T-helper 2 cell treated with Interferon-gamma antibody and Interleukin-4, amounts not matched to agents 5 μg/mL and 100 μg/mL, for 36 hours (primary cell): ENCODE measurements around the gene DNASE1L1.

ENCODE experiments used
- DNase-seq: peaks from one replicate; pipeline ENCODE4 v3.0.0; 2021; ENCODE audit warnings: low spot score
- H3K27ac Mint-ChIP-seq: one replicate; pipeline ENCODE4 v1.8.0; 2021; ENCODE audit warnings: mild to moderate bottlenecking, mixed read lengths
- H3K27me3 Mint-ChIP-seq: one replicate; pipeline ENCODE4 v1.8.0; 2021; ENCODE audit warnings: low read depth, mixed read lengths
- H3K36me3 Mint-ChIP-seq: one replicate; pipeline ENCODE4 v1.8.0; 2021; ENCODE audit warnings: low read depth, mixed read lengths
- H3K4me1 Mint-ChIP-seq: one replicate; pipeline ENCODE4 v1.8.0; 2021; ENCODE audit warnings: low read depth, mixed read lengths
- H3K4me3 Mint-ChIP-seq: one replicate; pipeline ENCODE4 v1.8.0; 2022; ENCODE audit warnings: mild to moderate bottlenecking, moderate library complexity, mixed read lengths
- H3K9me3 Mint-ChIP-seq: one replicate; pipeline ENCODE4 v1.8.0; 2021; ENCODE audit warnings: mixed read lengths

The DNASE1L1 gene

GRCh38 chrX:154355094-154355775, 53.8 kb downstream of the DNASE1L1 start:
- Mint-ChIP-seq H3K36me3 (peaks cover 31% of the 10 kb centered on the region), H3K4me3 (no peak overlapping the region), H3K4me1 (peaks cover 5% of the 10 kb centered on the region), H3K9me3 (no peaks in the 10 kb centered on the region), H3K27me3 (no peaks in the 10 kb centered on the region), H3K27ac (no peak overlapping the region)
- no peak for DNase-seq

- Mint-ChIP-seq H3K27me3 (no peaks in the 10 kb centered on the region), H3K4me3 (no peak overlapping the region), H3K4me1 (peaks cover 5% of the 10 kb centered on the region), H3K27ac (no peak overlapping the region), H3K36me3 (peaks cover 36% of the 10 kb centered on the region), H3K9me3 (no peaks in the 10 kb centered on the region)
- no peak for DNase-seq
These were observed 54.5 kb downstream of the DNASE1L1 start for GRCh38 chrX:154354516-154354915.

DNA sequence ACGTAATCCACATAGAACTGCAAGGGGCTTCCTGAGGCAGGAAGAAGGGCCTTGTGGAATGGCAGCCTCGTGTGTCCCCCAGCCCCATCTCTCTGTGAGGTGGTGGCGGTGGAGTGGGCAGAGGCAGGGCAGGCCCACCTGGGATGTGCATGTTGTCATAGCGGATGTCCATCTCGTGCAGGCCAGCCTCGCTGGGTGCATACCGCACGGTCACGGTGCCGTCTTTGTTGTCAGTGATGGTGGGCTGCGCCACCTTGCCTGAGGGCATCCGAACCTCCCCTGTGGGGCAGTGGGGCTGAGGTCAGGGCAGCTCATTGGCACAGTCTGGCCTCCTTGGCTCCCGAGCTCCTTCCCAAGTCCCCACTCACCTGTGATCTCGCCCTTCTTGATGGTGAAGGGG, 55.0 kb downstream of the DNASE1L1 start:
- Mint-ChIP-seq H3K4me3 (no peak overlapping the region), H3K27me3 (no peaks in the 10 kb centered on the region), H3K9me3 (no peaks in the 10 kb centered on the region), H3K27ac (no peak overlapping the region), H3K4me1 (peaks cover 5% of the 10 kb centered on the region), H3K36me3 (peaks cover 36% of the 10 kb centered on the region)
- DNase-seq = no peak

GRCh38 chrX:154353172-154353843, 55.7 kb downstream of the DNASE1L1 start:
- Mint-ChIP-seq H3K4me3 (no peak overlapping the region), H3K36me3 (peaks cover 31% of the 10 kb centered on the region), H3K4me1 (peaks cover 3% of the 10 kb centered on the region), H3K9me3 (no peaks in the 10 kb centered on the region), H3K27ac (no peak overlapping the region), H3K27me3 (no peaks in the 10 kb centered on the region)
- no peak for DNase-seq

DNA sequence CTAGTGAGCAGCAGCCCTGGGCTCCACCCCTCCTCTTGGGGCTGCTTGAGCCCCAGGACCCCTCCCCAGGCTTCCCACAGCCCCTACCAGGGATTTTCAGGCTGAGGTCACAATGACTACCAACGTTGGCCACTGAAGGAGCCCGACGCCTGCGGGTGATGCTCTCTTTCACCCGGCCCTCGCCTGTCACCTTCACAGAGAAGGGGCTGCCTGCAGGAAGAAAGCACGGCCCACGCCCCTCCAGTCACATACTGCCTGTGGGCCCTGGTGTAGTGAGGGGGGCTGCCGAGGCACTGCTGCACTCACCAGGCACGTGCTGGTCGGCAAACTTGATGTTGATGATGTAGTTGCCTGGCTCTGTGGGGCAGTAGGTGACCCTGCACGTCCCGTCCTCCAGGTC, 56.6 kb downstream of the DNASE1L1 start:
- no peak for DNase-seq
- H3K36me3 Mint-ChIP-seq = peaks cover 30% of the 10 kb centered on the region
- no peaks in the 10 kb centered on the region for H3K27me3 Mint-ChIP-seq
- no peak overlapping the region for H3K27ac Mint-ChIP-seq
- H3K4me3 Mint-ChIP-seq = no peak overlapping the region
- no peaks in the 10 kb centered on the region for H3K9me3 Mint-ChIP-seq
- peaks cover 3% of the 10 kb centered on the region for H3K4me1 Mint-ChIP-seq

- Mint-ChIP-seq H3K4me1 (peaks cover 8% of the 10 kb centered on the region), H3K4me3 (no peak overlapping the region), H3K27me3 (no peaks in the 10 kb centered on the region), H3K27ac (peak overlapping the region; percentile 65), H3K9me3 (no peaks in the 10 kb centered on the region), H3K36me3 (peaks cover 33% of the 10 kb centered on the region)
- no peak for DNase-seq
These were observed 57.0 kb downstream of the DNASE1L1 start for GRCh38 chrX:154352012-154352401.
